Stomach smooth muscle (tissue), 2 donors: ENCODE data around the gene MAGEB17.

Experiments used
- H3K27ac ChIP-seq: one replicate; pipeline ENCODE4 v1.7.0; 2013; ENCODE audit warnings: mild to moderate bottlenecking, low read length, inconsistent platforms
- H3K27me3 ChIP-seq, 2 donors: one replicate each; pipeline ENCODE4 v1.7.0; 2013; ENCODE audit warnings: low read length in 2 of 2; ENCODE audit not compliant: insufficient read depth in 2 of 2, control insufficient read depth in 1 of 2
- H3K36me3 ChIP-seq, 2 donors: one replicate each; pipeline ENCODE4 v1.7.0; 2013; ENCODE audit warnings: low read length in 2 of 2; ENCODE audit not compliant: control insufficient read depth in 2 of 2, insufficient read depth in 2 of 2
- H3K4me1 ChIP-seq: one replicate; pipeline ENCODE4 v1.7.0; 2013; ENCODE audit warnings: low read length; ENCODE audit not compliant: control insufficient read depth, insufficient read depth
- H3K4me3 ChIP-seq, 2 donors: one replicate each; pipeline ENCODE4 v1.7.0; 2013; ENCODE audit warnings: low read length in 2 of 2
- H3K9ac ChIP-seq, 2 donors: one replicate each; pipeline ENCODE4 v1.7.0; 2013; ENCODE audit warnings: low read length in 2 of 2, mild to moderate bottlenecking in 1 of 2
- H3K9me3 ChIP-seq, 2 donors: one replicate each; pipeline ENCODE4 v1.7.0; 2013; ENCODE audit warnings: low read length in 2 of 2; ENCODE audit not compliant: control insufficient read depth in 2 of 2
- donor health status: healthy.
- donor health status: Pancreatic carcinoma.

The MAGEB17 gene

DNA sequence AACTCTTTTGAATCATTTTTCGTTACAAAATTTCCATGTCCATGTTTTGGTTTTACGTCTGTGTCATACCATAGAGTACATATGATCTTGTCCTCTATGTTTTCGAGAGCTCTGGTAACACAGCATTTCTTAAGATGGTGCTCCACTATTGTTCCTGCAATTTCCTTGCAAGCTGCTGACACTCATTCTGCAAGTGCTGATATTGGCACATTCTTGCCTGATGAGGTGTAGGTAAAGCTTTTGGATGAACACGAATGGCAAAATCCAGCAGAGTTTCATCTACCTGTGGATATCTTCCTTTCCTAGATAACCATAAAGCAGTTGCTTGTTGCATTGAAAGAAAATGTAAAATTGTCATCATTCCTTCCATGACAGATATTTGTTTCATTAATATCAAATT is 41.3 kb downstream of the MAGEB17 start:
- H3K9me3 ChIP-seq, result peaks cover 0 to 3% of the 10 kb centered on the region in 2 donors
- H3K27ac ChIP-seq, result no peak overlapping the region
- H3K27me3 ChIP-seq, result peaks cover 0 to 6% of the 10 kb centered on the region in 2 donors
- H3K36me3 ChIP-seq, result no peaks in the 10 kb centered on the region
- H3K9ac ChIP-seq, result no peak overlapping the region
- no peak overlapping the region for H3K4me3 ChIP-seq
- H3K4me1 ChIP-seq, result no peaks in the 10 kb centered on the region

DNA sequence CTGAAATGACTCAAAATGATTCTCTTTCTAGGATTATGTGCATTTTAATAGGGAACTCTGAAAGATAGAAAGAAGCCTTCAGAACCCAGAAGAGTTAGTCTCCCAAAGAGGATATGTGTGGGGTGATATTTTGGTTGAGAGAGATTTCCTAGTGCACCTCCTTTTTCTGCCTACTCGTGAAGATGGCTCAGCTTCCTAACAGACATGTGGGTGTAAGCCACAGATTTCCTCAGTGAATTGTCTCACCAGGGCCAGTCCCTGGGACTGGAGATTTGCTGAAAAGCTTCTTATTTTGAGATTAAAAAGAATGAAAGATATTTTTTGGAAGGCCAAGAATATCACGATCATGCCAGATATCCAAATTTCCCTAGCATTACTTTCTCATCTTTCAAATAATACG is 42.8 kb downstream of the MAGEB17 start:
- peaks cover 0 to 6% of the 10 kb centered on the region in 2 donors for H3K27me3 ChIP-seq

DNA sequence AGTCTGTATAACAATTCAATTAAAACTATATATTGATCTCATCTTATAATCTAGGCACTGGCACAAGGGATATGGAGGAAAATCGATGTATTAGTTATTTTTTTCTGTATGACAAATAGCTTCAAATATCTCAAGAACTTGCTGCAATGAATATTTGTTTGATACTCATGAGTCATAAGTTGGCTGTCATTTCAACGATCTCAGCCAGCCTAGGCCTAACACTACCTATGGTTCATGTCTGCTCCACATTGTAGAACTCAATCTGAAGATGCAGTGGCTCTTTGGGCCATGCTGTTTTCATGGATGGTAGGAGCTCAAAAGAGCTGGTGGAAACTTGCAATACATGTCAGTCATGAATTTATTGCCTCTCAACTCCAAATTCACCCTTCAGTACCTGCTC is 44.7 kb downstream of the MAGEB17 start:
- no peak overlapping the region for H3K27ac ChIP-seq
- no peak overlapping the region for H3K9ac ChIP-seq
- H3K9me3 ChIP-seq, result peaks cover 0 to 3% of the 10 kb centered on the region in 2 donors
- H3K4me1 ChIP-seq, result no peaks in the 10 kb centered on the region
- no peak overlapping the region for H3K4me3 ChIP-seq
- no peaks in the 10 kb centered on the region for H3K36me3 ChIP-seq
- peaks cover 0 to 6% of the 10 kb centered on the region in 2 donors for H3K27me3 ChIP-seq

More for the DNA sequence above, 42.8 kb downstream of the MAGEB17 start:
- Histone ChIP-seq H3K4me3 (no peak overlapping the region), H3K9me3 (peaks cover 0 to 3% of the 10 kb centered on the region in 2 donors), H3K4me1 (no peaks in the 10 kb centered on the region), H3K36me3 (no peaks in the 10 kb centered on the region), H3K27ac (no peak overlapping the region), H3K9ac (no peak overlapping the region)

DNA sequence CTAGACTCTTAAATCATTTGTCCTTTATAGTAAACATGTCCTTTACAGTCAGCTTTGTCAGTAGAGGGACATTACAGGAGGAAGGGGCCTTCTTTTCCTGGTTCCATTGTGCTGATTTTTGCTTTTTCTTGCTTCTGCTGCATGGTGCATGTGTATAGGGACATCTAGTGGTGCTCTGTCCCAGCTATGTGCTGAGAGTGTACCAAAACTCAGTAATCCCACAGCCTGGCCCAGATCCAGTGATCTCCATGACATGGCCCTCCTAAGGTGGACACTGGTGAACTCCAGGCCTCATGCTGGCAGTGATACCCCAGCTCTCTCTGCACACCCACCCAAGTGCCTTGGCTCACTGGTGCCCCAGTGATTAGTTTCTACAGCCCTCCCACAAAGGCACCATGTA is 45.2 kb downstream of the MAGEB17 start:
- Histone ChIP-seq H3K9me3 (peaks cover 0 to 3% of the 10 kb centered on the region in 2 donors), H3K9ac (no peak overlapping the region), H3K4me1 (no peaks in the 10 kb centered on the region), H3K27ac (no peak overlapping the region), H3K36me3 (no peaks in the 10 kb centered on the region), H3K27me3 (peaks cover 0 to 6% of the 10 kb centered on the region in 2 donors), H3K4me3 (no peak overlapping the region)

DNA sequence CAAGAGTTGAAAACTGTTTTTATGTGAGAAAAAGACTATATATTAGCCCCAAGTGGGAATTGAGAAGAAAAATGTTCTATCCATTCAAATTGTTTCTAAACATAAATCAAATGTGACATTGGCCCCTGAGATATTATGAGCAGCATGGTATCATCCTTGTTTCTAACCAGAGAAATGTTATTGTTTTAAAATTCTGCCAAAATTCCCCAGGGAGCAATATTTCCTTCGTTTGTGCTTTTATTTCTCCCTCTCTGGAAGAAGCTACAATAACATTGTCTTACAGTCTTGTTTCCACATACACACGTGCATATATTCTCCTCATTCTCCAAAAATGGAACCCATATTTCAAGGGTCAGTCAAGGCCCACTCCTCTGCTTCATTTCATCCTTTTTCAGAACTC is 46.7 kb downstream of the MAGEB17 start:
- Histone ChIP-seq H3K4me1 (no peaks in the 10 kb centered on the region), H3K27ac (no peak overlapping the region), H3K9me3 (peaks cover 0 to 3% of the 10 kb centered on the region in 2 donors), H3K9ac (no peak overlapping the region), H3K27me3 (peaks cover 0 to 6% of the 10 kb centered on the region in 2 donors), H3K36me3 (no peaks in the 10 kb centered on the region), H3K4me3 (no peak overlapping the region)

DNA sequence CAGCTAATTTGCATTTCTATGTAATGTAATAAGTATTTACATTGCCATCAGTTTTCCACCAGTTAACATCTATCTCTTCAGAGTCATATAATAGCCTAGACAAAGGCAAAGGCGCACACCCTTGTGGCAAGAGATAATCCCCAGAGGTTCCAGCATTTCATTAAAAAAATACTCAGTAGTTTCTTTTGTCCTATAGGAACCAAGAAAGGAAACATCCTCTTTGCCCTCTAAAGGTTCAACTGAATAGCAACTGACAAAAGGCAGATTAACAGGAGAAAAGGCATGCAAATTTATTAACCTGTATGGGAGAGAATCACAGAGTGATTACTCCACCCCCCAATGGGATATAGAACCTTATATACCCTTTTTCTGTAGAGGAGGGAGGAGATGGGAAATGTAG is 48.4 kb downstream of the MAGEB17 start:
- Histone ChIP-seq H3K4me1 (no peaks in the 10 kb centered on the region), H3K27ac (no peak overlapping the region), H3K27me3 (peaks cover 0 to 6% of the 10 kb centered on the region in 2 donors), H3K9me3 (peaks cover 0 to 3% of the 10 kb centered on the region in 2 donors), H3K4me3 (no peak overlapping the region), H3K36me3 (no peaks in the 10 kb centered on the region), H3K9ac (no peak overlapping the region)
